ENCODE measurements around the gene BBS9.

Gene BBS9

GRCh38 chr7:33156441-33156840, 27.1 kb downstream of the BBS9 start:
- Histone ChIP-seq H3K4me1 (ENCODE audit: control insufficient read depth, insufficient read depth, low read length) (no peaks in the 10 kb centered on the region), H3K27ac (ENCODE audit: low read length) (no peak overlapping the region), H3K36me3 (ENCODE audit: control insufficient read depth, insufficient read depth, low read length) (no peaks in the 10 kb centered on the region), H3K27me3 (ENCODE audit: control insufficient read depth, insufficient read depth, low read length) (no peaks in the 10 kb centered on the region), H3K9me3 (ENCODE audit: control insufficient read depth, insufficient read depth, low read length) (no peaks in the 10 kb centered on the region), H3K4me3 (ENCODE audit: low read length) (no peak overlapping the region)
- no peak for DNase-seq (ENCODE audit: low read depth, low spot score)
- no CpG with 5 or more reads among the region's 2 CpGs for WGBS (ENCODE audit: insufficient coverage, insufficient read length)

- WGBS (ENCODE audit: insufficient coverage, insufficient read length), result no CpG with 5 or more reads among the region's 1 CpG
- no peaks in the 10 kb centered on the region for H3K36me3 ChIP-seq (ENCODE audit: control insufficient read depth, insufficient read depth, low read length)
- no peaks in the 10 kb centered on the region for H3K9me3 ChIP-seq (ENCODE audit: control insufficient read depth, insufficient read depth, low read length)
- H3K4me1 ChIP-seq (ENCODE audit: control insufficient read depth, insufficient read depth, low read length), result no peaks in the 10 kb centered on the region
- no peak for DNase-seq (ENCODE audit: low read depth, low spot score)
- H3K27me3 ChIP-seq (ENCODE audit: control insufficient read depth, insufficient read depth, low read length), result no peaks in the 10 kb centered on the region
- H3K27ac ChIP-seq (ENCODE audit: low read length), result no peak overlapping the region
- no peak overlapping the region for H3K4me3 ChIP-seq (ENCODE audit: low read length)
Observed at GRCh38 chr7:33157311-33157710, 27.9 kb downstream of the BBS9 start.

- no CpG with 5 or more reads among the region's 2 CpGs for WGBS (ENCODE audit: insufficient coverage, insufficient read length)
- H3K27me3 ChIP-seq (ENCODE audit: control insufficient read depth, insufficient read depth, low read length), result no peaks in the 10 kb centered on the region
- no peaks in the 10 kb centered on the region for H3K36me3 ChIP-seq (ENCODE audit: control insufficient read depth, insufficient read depth, low read length)
- no peak for DNase-seq (ENCODE audit: low read depth, low spot score)
- no peaks in the 10 kb centered on the region for H3K9me3 ChIP-seq (ENCODE audit: control insufficient read depth, insufficient read depth, low read length)
- H3K27ac ChIP-seq (ENCODE audit: low read length), result no peak overlapping the region
- no peak overlapping the region for H3K4me3 ChIP-seq (ENCODE audit: low read length)
- no peaks in the 10 kb centered on the region for H3K4me1 ChIP-seq (ENCODE audit: control insufficient read depth, insufficient read depth, low read length)
Observed at GRCh38 chr7:33157781-33158180, 28.4 kb downstream of the BBS9 start.

- no peaks in the 10 kb centered on the region; the same call in 1 of the 2 replicates for H3K9me3 ChIP-seq (ENCODE audit: control insufficient read depth, insufficient read depth, low read length)
- H3K27me3 ChIP-seq (ENCODE audit: control insufficient read depth, insufficient read depth, low read length), result peaks cover 1% of the 10 kb centered on the region; the same call in 1 of the 2 replicates
- no peaks in the 10 kb centered on the region for H3K4me1 ChIP-seq (ENCODE audit: control insufficient read depth, insufficient read depth, low read length)
- no peaks in the 10 kb centered on the region for H3K36me3 ChIP-seq (ENCODE audit: control insufficient read depth, insufficient read depth, low read length)
- WGBS (ENCODE audit: insufficient coverage, insufficient read length), result no CpG with 5 or more reads among the region's 2 CpGs
- no peak for DNase-seq (ENCODE audit: low read depth, low spot score)
- H3K4me3 ChIP-seq (ENCODE audit: low read length), result no peak overlapping the region
- no peak overlapping the region for H3K27ac ChIP-seq (ENCODE audit: low read length)
Observed at GRCh38 chr7:33177876-33178275, 48.5 kb downstream of the BBS9 start.

- no CpG with 5 or more reads among the region's 2 CpGs for WGBS (ENCODE audit: insufficient coverage, insufficient read length)
- Histone ChIP-seq H3K4me1 (ENCODE audit: control insufficient read depth, insufficient read depth, low read length) (no peaks in the 10 kb centered on the region), H3K27ac (ENCODE audit: low read length) (no peak overlapping the region), H3K36me3 (ENCODE audit: control insufficient read depth, insufficient read depth, low read length) (no peaks in the 10 kb centered on the region), H3K9me3 (ENCODE audit: control insufficient read depth, insufficient read depth, low read length) (no peaks in the 10 kb centered on the region; the same call in 1 of the 2 replicates), H3K27me3 (ENCODE audit: control insufficient read depth, insufficient read depth, low read length) (peaks cover 1% of the 10 kb centered on the region; the same call in 1 of the 2 replicates), H3K4me3 (ENCODE audit: low read length) (no peak overlapping the region)
- no peak for DNase-seq (ENCODE audit: low read depth, low spot score)
Observed at GRCh38 chr7:33179519-33179918, 50.2 kb downstream of the BBS9 start.

GRCh38 chr7:33183504-33183903, 54.1 kb downstream of the BBS9 start:
- Histone ChIP-seq H3K27ac (ENCODE audit: low read length) (no peak overlapping the region), H3K9me3 (ENCODE audit: control insufficient read depth, insufficient read depth, low read length) (no peaks in the 10 kb centered on the region; the same call in 1 of the 2 replicates), H3K27me3 (ENCODE audit: control insufficient read depth, insufficient read depth, low read length) (peaks cover 1% of the 10 kb centered on the region; the same call in 1 of the 2 replicates), H3K36me3 (ENCODE audit: control insufficient read depth, insufficient read depth, low read length) (no peaks in the 10 kb centered on the region), H3K4me3 (ENCODE audit: low read length) (no peak overlapping the region), H3K4me1 (ENCODE audit: control insufficient read depth, insufficient read depth, low read length) (no peaks in the 10 kb centered on the region)
- no peak for DNase-seq (ENCODE audit: low read depth, low spot score)
- WGBS (ENCODE audit: insufficient coverage, insufficient read length), result no CpG with 5 or more reads among the region's 2 CpGs

GRCh38 chr7:33184828-33185227, 55.5 kb downstream of the BBS9 start:
- no peaks in the 10 kb centered on the region for H3K36me3 ChIP-seq (ENCODE audit: control insufficient read depth, insufficient read depth, low read length)
- no peak overlapping the region for H3K27ac ChIP-seq (ENCODE audit: low read length)
- no peaks in the 10 kb centered on the region; the same call in 1 of the 2 replicates for H3K9me3 ChIP-seq (ENCODE audit: control insufficient read depth, insufficient read depth, low read length)
- no peaks in the 10 kb centered on the region for H3K4me1 ChIP-seq (ENCODE audit: control insufficient read depth, insufficient read depth, low read length)
- no peak overlapping the region for H3K4me3 ChIP-seq (ENCODE audit: low read length)
- no peak for DNase-seq (ENCODE audit: low read depth, low spot score)
- H3K27me3 ChIP-seq (ENCODE audit: control insufficient read depth, insufficient read depth, low read length), result peaks cover 1% of the 10 kb centered on the region; the same call in 1 of the 2 replicates
- no CpG with 5 or more reads among the region's 1 CpG for WGBS (ENCODE audit: insufficient coverage, insufficient read length)

GRCh38 chr7:33185786-33186185, 56.4 kb downstream of the BBS9 start:
- WGBS (ENCODE audit: insufficient coverage, insufficient read length), result no CpG with 5 or more reads among the region's 3 CpGs
- H3K4me3 ChIP-seq (ENCODE audit: low read length), result no peak overlapping the region
- no peak for DNase-seq (ENCODE audit: low read depth, low spot score)

GRCh38 chr7:33186192-33186591, 56.8 kb downstream of the BBS9 start:
- H3K4me3 ChIP-seq (ENCODE audit: low read length), result no peak overlapping the region
- H3K4me1 ChIP-seq (ENCODE audit: control insufficient read depth, insufficient read depth, low read length), result no peaks in the 10 kb centered on the region
- no peak for DNase-seq (ENCODE audit: low read depth, low spot score)
- no peaks in the 10 kb centered on the region for H3K36me3 ChIP-seq (ENCODE audit: control insufficient read depth, insufficient read depth, low read length)
- H3K27ac ChIP-seq (ENCODE audit: low read length), result no peak overlapping the region
- H3K9me3 ChIP-seq (ENCODE audit: control insufficient read depth, insufficient read depth, low read length), result no peaks in the 10 kb centered on the region
- H3K27me3 ChIP-seq (ENCODE audit: control insufficient read depth, insufficient read depth, low read length), result no peaks in the 10 kb centered on the region
- WGBS (ENCODE audit: insufficient coverage, insufficient read length), result no CpG with 5 or more reads among the region's 1 CpG

More at GRCh38 chr7:33185786-33186185, 56.4 kb downstream of the BBS9 start:
- no peaks in the 10 kb centered on the region for H3K4me1 ChIP-seq (ENCODE audit: control insufficient read depth, insufficient read depth, low read length)
- no peaks in the 10 kb centered on the region; the same call in 1 of the 2 replicates for H3K9me3 ChIP-seq (ENCODE audit: control insufficient read depth, insufficient read depth, low read length)
- peaks cover under 1% of the 10 kb centered on the region; the same call in 1 of the 2 replicates for H3K27me3 ChIP-seq (ENCODE audit: control insufficient read depth, insufficient read depth, low read length)
- no peaks in the 10 kb centered on the region for H3K36me3 ChIP-seq (ENCODE audit: control insufficient read depth, insufficient read depth, low read length)
- H3K27ac ChIP-seq (ENCODE audit: low read length), result no peak overlapping the region

GRCh38 chr7:33190688-33191304, 61.4 kb downstream of the BBS9 start:
- Histone ChIP-seq H3K27ac (ENCODE audit: low read length) (no peak overlapping the region), H3K4me3 (ENCODE audit: low read length) (no peak overlapping the region), H3K4me1 (ENCODE audit: control insufficient read depth, insufficient read depth, low read length) (no peaks in the 10 kb centered on the region), H3K27me3 (ENCODE audit: control insufficient read depth, insufficient read depth, low read length) (no peaks in the 10 kb centered on the region), H3K36me3 (ENCODE audit: control insufficient read depth, insufficient read depth, low read length) (no peaks in the 10 kb centered on the region), H3K9me3 (ENCODE audit: control insufficient read depth, insufficient read depth, low read length) (no peaks in the 10 kb centered on the region)
- WGBS (ENCODE audit: insufficient coverage, insufficient read length), result no CpG with 5 or more reads among the region's 2 CpGs
- DNase-seq (ENCODE audit: low read depth, low spot score), result no peak

GRCh38 chr7:33191340-33191739, 62.0 kb downstream of the BBS9 start:
- no peak overlapping the region for H3K4me3 ChIP-seq (ENCODE audit: low read length)

More at GRCh38 chr7:33191340-33191739, 62.0 kb downstream of the BBS9 start:
- H3K36me3 ChIP-seq (ENCODE audit: control insufficient read depth, insufficient read depth, low read length), result no peaks in the 10 kb centered on the region
- H3K27me3 ChIP-seq (ENCODE audit: control insufficient read depth, insufficient read depth, low read length), result no peaks in the 10 kb centered on the region
- H3K9me3 ChIP-seq (ENCODE audit: control insufficient read depth, insufficient read depth, low read length), result no peaks in the 10 kb centered on the region
- no peak overlapping the region for H3K27ac ChIP-seq (ENCODE audit: low read length)
- no peak for DNase-seq (ENCODE audit: low read depth, low spot score)
- no peaks in the 10 kb centered on the region for H3K4me1 ChIP-seq (ENCODE audit: control insufficient read depth, insufficient read depth, low read length)

All from iPS DF 6.9 (cell line).